Endothelial cell of umbilical vein (primary cell): ENCODE results near the gene SLC15A5. TPM values are rescaled to one million over a fixed set of nuclear protein-coding genes. Genes with fewer than 3 reads are reported as not detected.

Experiments
- BruUV-seq: library from RNA; stranded (reverse); fragments of 400-500 nt; replicated peaks from 2 replicates; lab custom pipeline; 2021; lab: Mats Ljungman, UMichigan
- CTCF ChIA-PET: fragments of 300-600, 350-600 bp; sonication (Branson Sonifier 250); formaldehyde crosslinking; loops from one replicate; lab custom pipeline; 2021; ENCODE audit warnings: antibody characterized with exemption, inconsistent platforms; lab: Charles Lee
- POLR2A ChIA-PET: fragments of 300-600, 350-600 bp; sonication (Branson Sonifier 250); formaldehyde crosslinking; loops from one replicate; lab custom pipeline; 2021; ENCODE audit warnings: antibody characterized with exemption, inconsistent platforms; lab: Charles Lee
- DNase-seq: peaks from one replicate; pipeline ENCODE4 v3.0.0-alpha.2; 2011; ENCODE audit warnings: low read depth, low spot score
- FAIRE-seq: peaks from 2 replicates; lab custom pipeline; 2011; peaks lifted over from hg19 to GRCh38; lab: Jason Lieb, UNC
- H2AFZ ChIP-seq: 2 replicates; pipeline ENCODE4 v1.6.0; 2012; ENCODE audit warnings: low read depth, low read length, control low read depth, inconsistent platforms
- H3K27ac ChIP-seq: 2 replicates; pipeline ENCODE4 v1.5.1; 2011; ENCODE audit warnings: low read depth, mild to moderate bottlenecking, control low read depth, low read length, moderate library complexity; ENCODE audit not compliant: insufficient read depth
- H3K27me3 ChIP-seq, 2 experiments: 2 replicates each; pipeline versions ENCODE4 v1.6.0 to v1.6.1; 2011; ENCODE audit warnings: low read length in 2 of 2, mixed read lengths in 1 of 2; ENCODE audit not compliant: control insufficient read depth in 2 of 2, insufficient read depth in 2 of 2
- H3K36me3 ChIP-seq, 2 experiments: 2 replicates in 1 of 2; 3 replicates in 1 of 2; pipeline ENCODE4 v1.5.1; 2011; ENCODE audit warnings: low read length in 2 of 2, mild to moderate bottlenecking in 1 of 2, moderate library complexity in 1 of 2; ENCODE audit not compliant: control insufficient read depth in 2 of 2, insufficient read depth in 2 of 2; ENCODE audit errors: extremely low read depth in 1 of 2
- H3K4me1 ChIP-seq: 3 replicates; pipeline ENCODE4 v1.5.1; 2011; ENCODE audit warnings: mild to moderate bottlenecking, low read length; ENCODE audit not compliant: control insufficient read depth, insufficient read depth; ENCODE audit errors: extremely low read depth
- H3K4me2 ChIP-seq: 2 replicates; pipeline ENCODE4 v1.6.1; 2011; ENCODE audit warnings: low read length, control low read depth, mixed read lengths; ENCODE audit not compliant: insufficient read depth
- H3K4me3 ChIP-seq, 3 experiments: fragments of 200-600 bp in 1 of 3; sonication (generic), shearing (Covaris generic) in 1 of 3; replicated peaks in 1 of 3; 2 replicates each; pipeline ENCODE4 v1.5.1; 2011 to 2016; ENCODE audit warnings: control low read depth in 3 of 3, low read length in 3 of 3, mild to moderate bottlenecking in 2 of 3, inconsistent platforms in 1 of 3, low read depth in 1 of 3, moderate library complexity in 1 of 3; ENCODE audit not compliant: insufficient read depth in 1 of 3
- H3K79me2 ChIP-seq: 2 replicates; pipeline ENCODE4 v1.6.0; 2012; ENCODE audit warnings: low read length, inconsistent platforms; ENCODE audit not compliant: control insufficient read depth, insufficient read depth
- H3K9ac ChIP-seq: replicated peaks from 2 replicates; pipeline ENCODE3; 2011; ENCODE audit warnings: low read length, control low read depth; ENCODE audit not compliant: insufficient read depth; ENCODE audit errors: extremely low read depth
- H3K9me1 ChIP-seq: replicated peaks from 3 replicates; pipeline ENCODE4 v1.6.0; 2011; ENCODE audit warnings: mild to moderate bottlenecking, low read length; ENCODE audit not compliant: control insufficient read depth, insufficient read depth; ENCODE audit errors: extremely low read depth
- H3K9me3 ChIP-seq: replicated peaks from 2 replicates; pipeline ENCODE4 v1.5.1; 2012; ENCODE audit warnings: low read length, inconsistent platforms; ENCODE audit not compliant: control insufficient read depth, insufficient read depth
- H4K20me1 ChIP-seq: replicated peaks from 2 replicates; pipeline ENCODE3; 2011; ENCODE audit warnings: mild to moderate bottlenecking, low read length; ENCODE audit not compliant: control insufficient read depth, insufficient read depth; ENCODE audit errors: extremely low read depth
- EZH2 ChIP-seq: IDR thresholded peaks from 2 replicates; pipeline ENCODE4 v1.6.1; 2012; ENCODE audit warnings: borderline replicate concordance, low read depth, mild to moderate bottlenecking, moderate library complexity, low read length, inconsistent platforms; ENCODE audit not compliant: severe bottlenecking
- FOS ChIP-seq: IDR thresholded peaks from 2 replicates; pipeline ENCODE4 v1.6.1; 2011; ENCODE audit warnings: mild to moderate bottlenecking, low read length, moderate library complexity, borderline replicate concordance; ENCODE audit not compliant: insufficient read depth
- GATA2 ChIP-seq: IDR thresholded peaks from 2 replicates; pipeline ENCODE4 v1.7.0; 2011; ENCODE audit warnings: low read depth, mild to moderate bottlenecking, moderate library complexity, mixed read lengths, low read length; ENCODE audit not compliant: insufficient read length, insufficient read depth
- JUN ChIP-seq: IDR thresholded peaks from 2 replicates; pipeline ENCODE4 v1.6.1; 2011; ENCODE audit warnings: borderline replicate concordance, low read depth; ENCODE audit not compliant: insufficient read length, insufficient read depth
- MYC ChIP-seq: IDR thresholded peaks from one replicate; pipeline ENCODE4 v1.6.1; 2011; ENCODE audit warnings: mild to moderate bottlenecking, low read depth, low read length
- POLR2A ChIP-seq: IDR thresholded peaks from 2 replicates; pipeline ENCODE4 v1.6.1; 2012; ENCODE audit warnings: low read depth, mild to moderate bottlenecking, control low read depth, low read length
- POLR2AphosphoS5 ChIP-seq: IDR thresholded peaks from 2 replicates; pipeline ENCODE4 v1.6.1; 2012; ENCODE audit warnings: low read depth, mild to moderate bottlenecking, control low read depth, low read length, moderate library complexity; ENCODE audit not compliant: insufficient read depth
- dilution Hi-C: fragments of 300-500 bp; cut with MboI; formaldehyde crosslinking; loops from one replicate; pipeline ENCODE4 v1.15.0; 2019; ENCODE audit warnings: low sequenced_read_pairs; ENCODE audit not compliant: extremely low pct_ligation_motif_present
- intact Hi-C: fragments of 100-400 bp; cut with micrococcal nuclease; formaldehyde crosslinking; loops from one replicate; pipeline ENCODE4 v1.10.0; 2022
- polyA plus RNA-seq, 4 experiments: library from polyadenylated mRNA; depleted of rRNA in 3 of 4; stranded (reverse) in 3 of 4; unstranded in 1 of 4; fragments of >200 nt; gene quantifications; 2 replicates each; pipeline versions ENCODE4 v1.2.1 to v1.2.3, GENCODE V29; 2011 to 2012; ENCODE audit warnings: missing spikeins in 1 of 4
- total RNA-seq: library from RNA; stranded (reverse); gene quantifications from 2 replicates; pipeline ENCODE4 v1.2.3, GENCODE V29; 2021
- TF ChIP-seq, protein P1 (sequence below), 2 donors: IDR thresholded peaks; 1 replicate in 1 of 2; 2 replicates in 1 of 2; pipeline ENCODE4 v1.5.1; 2011; ENCODE audit warnings: low read length in 2 of 2, mild to moderate bottlenecking in 2 of 2, moderate library complexity in 2 of 2, control low read depth in 1 of 2, inconsistent platforms in 1 of 2, low read depth in 1 of 2; ENCODE audit not compliant: insufficient read depth in 1 of 2; ENCODE audit errors: extremely low read depth in 1 of 2
- TF ChIP-seq, protein P2 (sequence below): IDR thresholded peaks from 2 replicates; pipeline ENCODE4 v1.6.1; 2011; ENCODE audit not compliant: insufficient read depth, insufficient read length

SLC15A5 gene
- total and polyA plus RNA-seq, 2 donors (not counting 3 experiments of a cell fraction or from before 2014, with no cell fraction given) = not detected

DNA sequence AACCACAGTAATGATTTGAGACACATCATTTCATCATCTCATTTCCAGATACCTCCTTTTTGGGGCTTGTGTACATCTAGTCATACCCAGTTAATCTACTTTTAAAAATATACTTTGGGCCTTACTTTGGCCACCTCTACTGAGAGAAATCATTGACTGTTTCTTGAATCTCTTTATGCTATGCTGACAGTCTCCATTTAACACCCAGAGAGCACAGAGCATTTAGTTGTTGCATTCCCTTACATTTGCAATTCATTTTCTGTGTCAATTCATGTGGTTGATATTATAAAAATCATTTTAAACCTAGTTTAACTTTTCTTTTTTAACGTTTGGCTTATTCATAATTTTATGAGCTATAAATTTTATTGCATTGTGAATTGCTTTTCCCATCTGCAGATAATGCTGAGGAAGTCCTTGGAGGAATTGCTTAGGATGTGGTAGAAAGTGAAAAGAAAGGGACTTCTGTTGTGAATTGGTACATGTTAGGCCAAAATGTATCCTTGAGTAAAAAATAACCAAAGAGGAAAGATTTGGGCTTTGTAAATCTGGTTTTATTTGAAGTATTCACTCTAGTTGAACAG lies 17.0 kb upstream of the SLC15A5 start:
- ChIA-PET POLR2A (no interaction called here), CTCF (no interaction called here)
- no peaks in the 10 kb centered on the region for H3K9me3 ChIP-seq
- BruUV-seq = no TSS peak
- no peaks in the 10 kb centered on the region for H3K4me1 ChIP-seq
- FAIRE-seq = no peak
- H3K27me3 ChIP-seq = no peaks in the 10 kb centered on the region
- H3K4me3 ChIP-seq = no peak overlapping the region
- no peak for DNase-seq
- TF ChIP-seq POLR2AphosphoS5 = no peak
- TF ChIP-seq FOS = no peak
- TF ChIP-seq POLR2A = no peak
- no peak for TF ChIP-seq EZH2
- TF ChIP-seq, protein P1, sequence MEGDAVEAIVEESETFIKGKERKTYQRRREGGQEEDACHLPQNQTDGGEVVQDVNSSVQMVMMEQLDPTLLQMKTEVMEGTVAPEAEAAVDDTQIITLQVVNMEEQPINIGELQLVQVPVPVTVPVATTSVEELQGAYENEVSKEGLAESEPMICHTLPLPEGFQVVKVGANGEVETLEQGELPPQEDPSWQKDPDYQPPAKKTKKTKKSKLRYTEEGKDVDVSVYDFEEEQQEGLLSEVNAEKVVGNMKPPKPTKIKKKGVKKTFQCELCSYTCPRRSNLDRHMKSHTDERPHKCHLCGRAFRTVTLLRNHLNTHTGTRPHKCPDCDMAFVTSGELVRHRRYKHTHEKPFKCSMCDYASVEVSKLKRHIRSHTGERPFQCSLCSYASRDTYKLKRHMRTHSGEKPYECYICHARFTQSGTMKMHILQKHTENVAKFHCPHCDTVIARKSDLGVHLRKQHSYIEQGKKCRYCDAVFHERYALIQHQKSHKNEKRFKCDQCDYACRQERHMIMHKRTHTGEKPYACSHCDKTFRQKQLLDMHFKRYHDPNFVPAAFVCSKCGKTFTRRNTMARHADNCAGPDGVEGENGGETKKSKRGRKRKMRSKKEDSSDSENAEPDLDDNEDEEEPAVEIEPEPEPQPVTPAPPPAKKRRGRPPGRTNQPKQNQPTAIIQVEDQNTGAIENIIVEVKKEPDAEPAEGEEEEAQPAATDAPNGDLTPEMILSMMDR (IDR thresholded peaks at IDR 0.05; ENCODE audit: extremely low read depth in 1 of 2, insufficient read depth in 1 of 2, low read depth in 1 of 2, low read length in 2 of 2) = no peak
- no peak for TF ChIP-seq GATA2
- no peak for TF ChIP-seq JUN
- TF ChIP-seq MYC = no peak
- TF ChIP-seq, protein P2, sequence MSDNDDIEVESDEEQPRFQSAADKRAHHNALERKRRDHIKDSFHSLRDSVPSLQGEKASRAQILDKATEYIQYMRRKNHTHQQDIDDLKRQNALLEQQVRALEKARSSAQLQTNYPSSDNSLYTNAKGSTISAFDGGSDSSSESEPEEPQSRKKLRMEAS = no peak
- H3K4me2 ChIP-seq = no peak overlapping the region
- H4K20me1 ChIP-seq = no peaks in the 10 kb centered on the region
- dilution Hi-C loops = no loop called here
- no peak overlapping the region for H3K27ac ChIP-seq
- H3K9me1 ChIP-seq = no peaks in the 10 kb centered on the region
- H3K9ac ChIP-seq = no peak overlapping the region
- no peaks in the 10 kb centered on the region for H3K79me2 ChIP-seq
- no peaks in the 10 kb centered on the region for H3K36me3 ChIP-seq
- intact Hi-C loops = no loop called here
- H2AFZ ChIP-seq = no peak overlapping the region
